Endothelial cell (in vitro differentiated cells): Measurements from ENCODE around the gene SORCS2. TPM values are rescaled to one million over a fixed set of nuclear protein-coding genes. Genes with fewer than 3 reads are reported as not detected.

Experiments
- DNase-seq: peaks from one replicate; pipeline ENCODE4 v3.0.0; 2021; ENCODE audit warnings: low spot score
- H3K27ac Mint-ChIP-seq: one replicate; pipeline ENCODE4 v1.8.0; 2021; ENCODE audit warnings: mixed read lengths, inconsistent platforms; ENCODE audit not compliant: unreplicated experiment
- H3K27me3 Mint-ChIP-seq: one replicate; pipeline ENCODE4 v1.8.0; 2021; ENCODE audit warnings: mild to moderate bottlenecking, moderate library complexity, mixed read lengths, inconsistent platforms; ENCODE audit not compliant: unreplicated experiment
- H3K36me3 Mint-ChIP-seq: one replicate; pipeline ENCODE4 v1.8.0; 2021; ENCODE audit warnings: mild to moderate bottlenecking, low read depth, mixed read lengths, inconsistent platforms; ENCODE audit not compliant: unreplicated experiment
- H3K4me1 Mint-ChIP-seq: one replicate; pipeline ENCODE4 v1.8.0; 2021; ENCODE audit warnings: mild to moderate bottlenecking, mixed read lengths, inconsistent platforms; ENCODE audit not compliant: unreplicated experiment
- H3K4me3 Mint-ChIP-seq: one replicate; pipeline ENCODE4 v1.8.0; 2021; ENCODE audit warnings: mild to moderate bottlenecking, mixed read lengths, inconsistent platforms; ENCODE audit not compliant: unreplicated experiment
- H3K9me3 Mint-ChIP-seq: one replicate; pipeline ENCODE4 v1.8.0; 2021; ENCODE audit warnings: mixed read lengths, inconsistent platforms; ENCODE audit not compliant: unreplicated experiment
- total RNA-seq: library from RNA; stranded (reverse); fragmentation: NEBNext Ultra II Directional; extraction: Animal tissue kit (Norgen Biotek cat#: 25700); gene quantifications from one replicate; pipeline ENCODE4 v1.2.1, GENCODE V29; 2021; ENCODE audit not compliant: unreplicated experiment
- TF ChIP-seq, protein P1 (sequence below): fragments of 200-600 bp; sonication (generic); IDR thresholded peaks from one replicate; pipeline ENCODE4 v1.5.0; 2021; ENCODE audit warnings: antibody characterized with exemption; ENCODE audit not compliant: unreplicated experiment

Gene SORCS2
- total RNA-seq, 1 donor from 2014 or later: 1.3 TPM

DNA sequence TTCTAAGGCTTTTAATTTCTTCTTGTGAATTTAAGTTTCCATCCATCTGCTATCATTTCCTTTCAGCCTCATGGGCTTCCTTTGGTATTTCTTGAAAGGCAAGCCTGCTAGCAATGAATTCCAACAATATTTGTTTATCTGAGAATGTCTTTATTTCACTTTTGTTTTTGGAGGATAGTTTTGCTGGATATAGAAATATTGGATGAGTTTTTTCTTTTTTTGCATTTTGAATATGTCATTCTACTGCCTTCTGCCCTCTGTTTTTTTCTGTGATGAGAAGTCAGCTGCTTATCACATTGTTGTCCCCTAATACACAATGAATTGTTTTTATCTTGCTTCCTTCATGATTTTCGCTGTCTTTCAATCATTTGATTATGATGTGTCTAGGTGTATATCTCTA, 13.2 kb upstream of the SORCS2 start:
- H3K27me3 Mint-ChIP-seq: no peaks in the 10 kb centered on the region
- no peak overlapping the region for H3K4me3 Mint-ChIP-seq
- H3K4me1 Mint-ChIP-seq: no peaks in the 10 kb centered on the region
- H3K27ac Mint-ChIP-seq: no peak overlapping the region
- DNase-seq: no peak
- TF ChIP-seq, protein P1, sequence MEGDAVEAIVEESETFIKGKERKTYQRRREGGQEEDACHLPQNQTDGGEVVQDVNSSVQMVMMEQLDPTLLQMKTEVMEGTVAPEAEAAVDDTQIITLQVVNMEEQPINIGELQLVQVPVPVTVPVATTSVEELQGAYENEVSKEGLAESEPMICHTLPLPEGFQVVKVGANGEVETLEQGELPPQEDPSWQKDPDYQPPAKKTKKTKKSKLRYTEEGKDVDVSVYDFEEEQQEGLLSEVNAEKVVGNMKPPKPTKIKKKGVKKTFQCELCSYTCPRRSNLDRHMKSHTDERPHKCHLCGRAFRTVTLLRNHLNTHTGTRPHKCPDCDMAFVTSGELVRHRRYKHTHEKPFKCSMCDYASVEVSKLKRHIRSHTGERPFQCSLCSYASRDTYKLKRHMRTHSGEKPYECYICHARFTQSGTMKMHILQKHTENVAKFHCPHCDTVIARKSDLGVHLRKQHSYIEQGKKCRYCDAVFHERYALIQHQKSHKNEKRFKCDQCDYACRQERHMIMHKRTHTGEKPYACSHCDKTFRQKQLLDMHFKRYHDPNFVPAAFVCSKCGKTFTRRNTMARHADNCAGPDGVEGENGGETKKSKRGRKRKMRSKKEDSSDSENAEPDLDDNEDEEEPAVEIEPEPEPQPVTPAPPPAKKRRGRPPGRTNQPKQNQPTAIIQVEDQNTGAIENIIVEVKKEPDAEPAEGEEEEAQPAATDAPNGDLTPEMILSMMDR: no peak
- no peaks in the 10 kb centered on the region for H3K9me3 Mint-ChIP-seq
- H3K36me3 Mint-ChIP-seq: no peaks in the 10 kb centered on the region

DNA sequence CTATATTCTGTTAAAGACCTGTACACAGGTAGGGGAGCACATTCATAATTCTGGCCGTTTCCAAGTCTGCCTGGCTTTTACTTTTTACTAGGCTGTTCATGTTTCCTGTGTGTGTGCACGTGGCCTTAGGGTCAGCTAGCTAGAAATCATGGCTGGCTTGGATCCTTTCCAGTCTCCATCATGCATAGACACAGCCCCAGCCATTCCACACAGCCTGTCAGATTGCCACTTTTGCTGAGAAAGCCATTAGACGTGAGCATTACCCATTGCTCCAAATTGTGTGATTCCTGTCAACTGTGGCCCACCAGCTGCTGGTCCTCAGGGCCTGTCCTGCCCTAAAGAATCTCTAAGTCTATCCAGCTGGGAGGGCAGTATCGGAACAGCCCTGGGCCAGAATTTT, 11.4 kb upstream of the SORCS2 start:
- Mint-ChIP-seq H3K4me1 (no peaks in the 10 kb centered on the region), H3K36me3 (no peaks in the 10 kb centered on the region), H3K27ac (no peak overlapping the region), H3K4me3 (no peak overlapping the region), H3K9me3 (no peaks in the 10 kb centered on the region), H3K27me3 (no peaks in the 10 kb centered on the region)
- TF ChIP-seq, protein P1: no peak
- no peak for DNase-seq

DNA sequence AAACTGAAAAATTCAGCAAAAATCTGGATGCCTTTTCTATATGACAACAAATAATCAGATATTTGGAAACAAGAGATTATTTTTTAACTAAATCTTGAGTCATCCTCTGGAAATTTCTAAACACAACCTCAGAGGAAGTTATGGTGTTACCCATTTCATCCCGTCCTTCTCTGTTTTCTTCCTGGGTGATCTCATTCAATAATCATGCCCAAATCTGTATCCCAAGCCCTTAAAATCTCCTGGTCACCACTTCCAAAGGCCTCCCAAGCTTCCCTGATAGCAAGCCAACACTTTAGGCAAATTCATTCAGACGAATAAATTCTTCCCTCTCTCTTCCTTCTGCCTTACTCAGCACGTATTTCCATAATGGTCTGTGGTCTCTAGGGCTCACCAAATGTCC, 9.7 kb upstream of the SORCS2 start:
- DNase-seq: no peak
- H3K36me3 Mint-ChIP-seq: no peaks in the 10 kb centered on the region
- no peaks in the 10 kb centered on the region for H3K4me1 Mint-ChIP-seq
- H3K4me3 Mint-ChIP-seq: no peak overlapping the region
- TF ChIP-seq, protein P1: no peak
- no peaks in the 10 kb centered on the region for H3K9me3 Mint-ChIP-seq
- no peaks in the 10 kb centered on the region for H3K27me3 Mint-ChIP-seq
- H3K27ac Mint-ChIP-seq: no peak overlapping the region

DNA sequence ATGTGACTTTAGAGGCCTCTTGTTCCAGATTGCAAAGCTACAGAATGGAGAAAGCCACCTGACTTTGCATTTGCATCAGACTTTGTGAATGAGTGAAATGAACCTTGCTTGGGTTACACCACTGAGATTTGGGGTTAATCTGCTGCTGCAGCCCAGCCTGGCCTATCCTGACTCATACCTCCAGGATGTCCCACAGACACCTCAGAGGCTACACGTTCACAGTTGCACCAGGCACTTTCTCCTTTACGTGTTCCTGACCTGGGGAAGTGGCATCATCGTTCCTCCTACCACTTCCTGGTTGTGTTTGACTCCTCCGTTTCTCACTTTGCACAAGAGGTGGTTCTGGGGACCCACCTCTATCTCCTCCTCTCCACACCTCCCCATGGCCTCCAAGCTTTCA, 9.2 kb upstream of the SORCS2 start:
- Mint-ChIP-seq H3K4me3 (no peak overlapping the region), H3K27ac (no peak overlapping the region), H3K27me3 (no peaks in the 10 kb centered on the region), H3K36me3 (no peaks in the 10 kb centered on the region), H3K4me1 (no peaks in the 10 kb centered on the region), H3K9me3 (no peaks in the 10 kb centered on the region)
- TF ChIP-seq, protein P1: no peak
- DNase-seq: no peak

DNA sequence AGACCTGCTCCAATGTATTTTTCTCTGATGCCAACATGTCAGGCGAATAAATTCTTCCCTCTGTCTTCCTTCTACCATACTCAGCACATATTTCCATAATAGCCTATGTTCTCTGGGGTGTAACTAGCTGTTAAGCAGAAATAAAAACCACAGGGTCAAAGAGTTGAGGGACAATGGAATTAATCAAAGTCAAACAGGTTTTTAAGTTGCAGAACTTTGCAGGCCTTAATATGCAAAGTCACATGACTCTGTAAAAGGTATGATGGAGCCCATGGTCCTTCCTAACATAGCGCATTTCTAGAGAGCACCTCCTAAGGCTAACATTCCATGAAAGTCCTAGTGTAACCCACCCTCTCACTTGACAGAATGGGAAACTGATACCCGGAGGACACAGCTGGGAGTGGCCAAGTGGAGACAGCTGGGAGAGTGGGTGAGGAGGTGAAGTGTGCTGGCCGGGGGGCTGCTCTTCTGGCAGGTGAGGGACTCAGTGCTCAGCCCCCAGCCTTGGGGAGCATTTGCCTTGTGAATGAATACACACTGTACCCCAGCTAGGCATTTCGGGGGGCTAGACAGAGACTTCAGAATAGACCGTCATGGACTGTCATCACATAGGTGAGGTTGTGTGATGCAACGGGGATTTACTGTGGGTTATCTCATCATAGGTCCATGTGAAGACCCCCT, 8.4 kb upstream of the SORCS2 start:
- no peaks in the 10 kb centered on the region for H3K9me3 Mint-ChIP-seq
- no peak overlapping the region for H3K27ac Mint-ChIP-seq
- TF ChIP-seq, protein P1: no peak
- no peaks in the 10 kb centered on the region for H3K36me3 Mint-ChIP-seq
- DNase-seq: no peak
- no peaks in the 10 kb centered on the region for H3K4me1 Mint-ChIP-seq
- H3K27me3 Mint-ChIP-seq: no peaks in the 10 kb centered on the region
- H3K4me3 Mint-ChIP-seq: no peak overlapping the region
